Astrocyte of the hippocampus (primary cell): Measurements from ENCODE around the gene MPZL1.

Experiments
- DNase-seq: peaks from one replicate; pipeline ENCODE4 v3.0.0; 2011; ENCODE audit warnings: low read depth, low spot score

The MPZL1 gene

GRCh38 chr1:167695756-167696561, 25.8 kb upstream of the MPZL1 start:
- no peak for DNase-seq

GRCh38 chr1:167697667-167698141, 24.1 kb upstream of the MPZL1 start:
- no peak for DNase-seq

- no peak for DNase-seq
Observed at GRCh38 chr1:167698313-167698712, 23.5 kb upstream of the MPZL1 start.

- no peak for DNase-seq
Observed at GRCh38 chr1:167701510-167701909, 20.3 kb upstream of the MPZL1 start.

GRCh38 chr1:167703557-167703956, 18.2 kb upstream of the MPZL1 start:
- DNase-seq = no peak

GRCh38 chr1:167704715-167705114, 17.1 kb upstream of the MPZL1 start:
- no peak for DNase-seq

GRCh38 chr1:167705250-167705649, 16.5 kb upstream of the MPZL1 start:
- no peak for DNase-seq

- DNase-seq = no peak
Observed at GRCh38 chr1:167706363-167706762, 15.4 kb upstream of the MPZL1 start.

- no peak for DNase-seq
Observed at GRCh38 chr1:167706931-167707877, 14.6 kb upstream of the MPZL1 start.

- DNase-seq = no peak
Observed at GRCh38 chr1:167707942-167708341, 13.8 kb upstream of the MPZL1 start.

- DNase-seq = no peak
Observed at GRCh38 chr1:167708940-167709389, 12.8 kb upstream of the MPZL1 start.

- DNase-seq = no peak
Observed at GRCh38 chr1:167710836-167711235, 10.9 kb upstream of the MPZL1 start.

- DNase-seq = no peak
Observed at GRCh38 chr1:167711797-167712196, 10.0 kb upstream of the MPZL1 start.

GRCh38 chr1:167713330-167714081, 8.3 kb upstream of the MPZL1 start:
- DNase-seq = peak; percentile 54

GRCh38 chr1:167714098-167714438, 7.7 kb upstream of the MPZL1 start:
- DNase-seq = no peak

- DNase-seq = peak; percentile 90
Observed at GRCh38 chr1:167714439-167715156, 7.2 kb upstream of the MPZL1 start.

GRCh38 chr1:167715157-167715999, 6.4 kb upstream of the MPZL1 start:
- DNase-seq = peak; percentile 92

- DNase-seq = no peak
Observed at GRCh38 chr1:167716000-167716271, 5.8 kb upstream of the MPZL1 start.

GRCh38 chr1:167717351-167717750, 4.4 kb upstream of the MPZL1 start:
- no peak for DNase-seq

GRCh38 chr1:167718914-167719691, 2.7 kb upstream of the MPZL1 start:
- DNase-seq = no peak
